ENCODE results near the gene MNX1.

MNX1 gene

GRCh38 chr7:157018328-157018996 is 8.0 kb upstream of the MNX1 start:
- Histone ChIP-seq H3K27ac (replicated peaks) (no peak overlapping the region), H3K27me3 (ENCODE audit: insufficient read depth, poor library complexity, severe bottlenecking) (peaks cover 95% of the 10 kb centered on the region), H3K4me3 (replicated peaks; ENCODE audit: insufficient read depth, low read length) (no peak overlapping the region; the same call in 1 of the 2 replicates)
- TF ChIP-seq CTCF (IDR thresholded peaks at IDR 0.05; ENCODE audit: insufficient read depth, low read length) (no peak), GABPA (IDR thresholded peaks at IDR 0.05; ENCODE audit: low read depth) (no peak), SPI1 (IDR thresholded peaks at IDR 0.05; ENCODE audit: borderline replicate concordance, low read depth) (no peak), POLR2AphosphoS5 (IDR thresholded peaks at IDR 0.05; ENCODE audit: low read depth) (no peak), REST (IDR thresholded peaks at IDR 0.05; ENCODE audit: insufficient replicate concordance, low read depth) (no peak)
- no peak for DNase-seq (ENCODE audit: low read depth in 1 of 2, low spot score in 1 of 2)

GRCh38 chr7:157017603-157018327 is 7.3 kb upstream of the MNX1 start:
- TF ChIP-seq POLR2AphosphoS5 (IDR thresholded peaks at IDR 0.05; ENCODE audit: low read depth) (no peak), SPI1 (IDR thresholded peaks at IDR 0.05; ENCODE audit: borderline replicate concordance, low read depth) (no peak), REST (IDR thresholded peaks at IDR 0.05; ENCODE audit: insufficient replicate concordance, low read depth) (no peak), GABPA (IDR thresholded peaks at IDR 0.05; ENCODE audit: low read depth) (no peak), CTCF (IDR thresholded peaks at IDR 0.05; ENCODE audit: insufficient read depth, low read length) (no peak)
- no peak for DNase-seq (ENCODE audit: low read depth in 1 of 2, low spot score in 1 of 2)
- H3K4me3 ChIP-seq (replicated peaks; ENCODE audit: insufficient read depth, low read length), result no peak overlapping the region
- H3K27me3 ChIP-seq (ENCODE audit: insufficient read depth, poor library complexity, severe bottlenecking), result peaks cover 95% of the 10 kb centered on the region
- H3K27ac ChIP-seq (replicated peaks), result no peak overlapping the region

GRCh38 chr7:157017149-157017548 is 6.7 kb upstream of the MNX1 start:
- no peak for DNase-seq (ENCODE audit: low read depth in 1 of 2, low spot score in 1 of 2)
- TF ChIP-seq SPI1 (IDR thresholded peaks at IDR 0.05; ENCODE audit: borderline replicate concordance, low read depth), result no peak
- no peak for TF ChIP-seq GABPA (IDR thresholded peaks at IDR 0.05; ENCODE audit: low read depth)
- no peak overlapping the region for H3K4me3 ChIP-seq (replicated peaks; ENCODE audit: insufficient read depth, low read length)
- H3K27ac ChIP-seq (replicated peaks), result no peak overlapping the region
- peaks cover 92% of the 10 kb centered on the region for H3K27me3 ChIP-seq (ENCODE audit: insufficient read depth, poor library complexity, severe bottlenecking)

- Histone ChIP-seq H3K4me3 (replicated peaks; ENCODE audit: insufficient read depth, low read length) (no peak overlapping the region), H3K27ac (replicated peaks) (no peak overlapping the region), H3K27me3 (ENCODE audit: insufficient read depth, poor library complexity, severe bottlenecking) (peaks cover 92% of the 10 kb centered on the region)
- no peak for TF ChIP-seq CTCF (IDR thresholded peaks at IDR 0.05; ENCODE audit: insufficient read depth, low read length)
- TF ChIP-seq REST (IDR thresholded peaks at IDR 0.05; ENCODE audit: insufficient replicate concordance, low read depth), result no peak
- TF ChIP-seq SPI1 (IDR thresholded peaks at IDR 0.05; ENCODE audit: borderline replicate concordance, low read depth), result no peak
- no peak for TF ChIP-seq GABPA (IDR thresholded peaks at IDR 0.05; ENCODE audit: low read depth)
- TF ChIP-seq POLR2AphosphoS5 (IDR thresholded peaks at IDR 0.05; ENCODE audit: low read depth), result no peak
- no peak for DNase-seq (ENCODE audit: low read depth in 1 of 2, low spot score in 1 of 2)
These were observed 6.0 kb upstream of the MNX1 start for GRCh38 chr7:157016352-157017041.
